B cell (primary cell): ENCODE data around the gene RAC3. TPM values are rescaled to one million over a fixed set of nuclear protein-coding genes. Genes with fewer than 3 reads are reported as not detected.

Experiments
- ATAC-seq: fragments of 200-7000 bp; cut with Tn5 transposase; one replicate; pipeline ENCODE4 v1.10.0; 2021; ENCODE audit warnings: low read depth, mild to moderate bottlenecking, moderate number of reproducible peaks, moderate library complexity
- CTCF ChIA-PET: fragments of 350-600 bp; sonication (Branson Sonifier 250); formaldehyde crosslinking; loops from one replicate; lab custom pipeline; 2021; ENCODE audit warnings: antibody characterized with exemption, inconsistent platforms; lab: Charles Lee
- POLR2A ChIA-PET: fragments of 350-600 bp; sonication (Branson Sonifier 250); formaldehyde crosslinking; loops from one replicate; lab custom pipeline; 2021; ENCODE audit warnings: antibody characterized with exemption; lab: Charles Lee
- DNase-seq: peaks from one replicate; pipeline ENCODE4 v3.0.0; 2013
- H2AFZ ChIP-seq: 2 replicates; pipeline ENCODE4 v1.6.1; 2012; ENCODE audit warnings: mild to moderate bottlenecking, low read depth, low read length; ENCODE audit not compliant: insufficient read depth, poor library complexity, severe bottlenecking
- H3K27ac ChIP-seq, 2 donors: 1 replicate in 1 of 2; 2 replicates in 1 of 2; pipeline ENCODE4 v1.5.1; 2012 to 2013; ENCODE audit warnings: low read length in 2 of 2, mild to moderate bottlenecking in 2 of 2, moderate library complexity in 1 of 2
- H3K27me3 ChIP-seq, 4 experiments: fragments of 200-600 bp in 1 of 4; sonication (generic) in 1 of 4; replicated peaks in 1 of 4; 1 replicate in 2 of 4; 2 replicates in 2 of 4; pipeline versions ENCODE4 v1.6.1 to v1.7.0; 2013 to 2016; ENCODE audit warnings: low read length in 3 of 4, mild to moderate bottlenecking in 2 of 4, mixed read lengths in 1 of 4, moderate library complexity in 1 of 4; ENCODE audit not compliant: insufficient read depth in 4 of 4, control insufficient read depth in 3 of 4; ENCODE audit errors: control extremely low read depth in 1 of 4
- H3K36me3 ChIP-seq, 2 experiments: replicated peaks in 1 of 2; 1 replicate in 1 of 2; 2 replicates in 1 of 2; pipeline versions ENCODE4 v1.6.1 to v1.7.1; 2013; ENCODE audit warnings: low read length in 1 of 2; ENCODE audit not compliant: insufficient read depth in 2 of 2, control insufficient read depth in 1 of 2; ENCODE audit errors: control extremely low read depth in 1 of 2, extremely low read depth in 1 of 2
- H3K4me1 ChIP-seq, 2 donors: fragments of 200-600 bp in 1 of 2; sonication (generic) in 1 of 2; 1 replicate in 1 of 2; 2 replicates in 1 of 2; pipeline versions ENCODE4 v1.5.1 to v1.6.1; 2013 to 2017; ENCODE audit warnings: low read length in 2 of 2; ENCODE audit not compliant: control insufficient read depth in 2 of 2, insufficient read depth in 2 of 2
- H3K4me2 ChIP-seq: replicated peaks from 2 replicates; pipeline ENCODE3; 2012; ENCODE audit warnings: mild to moderate bottlenecking, low read depth, low read length; ENCODE audit not compliant: poor library complexity, severe bottlenecking
- H3K4me3 ChIP-seq, 5 experiments: fragments of 200-600 bp in 1 of 5; sonication (generic) in 1 of 5; 1 replicate in 3 of 5; 2 replicates in 2 of 5; pipeline versions ENCODE4 v1.5.1 to v1.7.0; 2011 to 2016; ENCODE audit warnings: low read length in 4 of 5, mild to moderate bottlenecking in 4 of 5, low read depth in 2 of 5, control low read depth in 1 of 5, moderate library complexity in 1 of 5; ENCODE audit not compliant: insufficient read depth in 1 of 5; ENCODE audit errors: control extremely low read depth in 1 of 5, extremely low read depth in 1 of 5
- H3K79me2 ChIP-seq: fragments of 200-600 bp; sonication (generic); one replicate; pipeline ENCODE4 v1.6.0; 2016; ENCODE audit warnings: low read length; ENCODE audit not compliant: control insufficient read depth, insufficient read depth
- H3K9ac ChIP-seq: fragments of 200-600 bp; sonication (generic); 2 replicates; pipeline ENCODE4 v1.6.1; 2017; ENCODE audit warnings: mild to moderate bottlenecking, low read length, moderate library complexity
- H3K9me3 ChIP-seq, 3 donors: one replicate each; pipeline versions ENCODE4 v1.6.1 to v1.7.1; 2013; ENCODE audit warnings: low read length in 2 of 3; ENCODE audit not compliant: control insufficient read depth in 2 of 3, insufficient read depth in 1 of 3; ENCODE audit errors: control extremely low read depth in 1 of 3
- H4K20me1 ChIP-seq: 2 replicates; pipeline ENCODE4 v1.6.0; 2012; ENCODE audit warnings: mild to moderate bottlenecking, low read length; ENCODE audit not compliant: insufficient read depth, control insufficient read depth, poor library complexity, severe bottlenecking
- H3K27ac Mint-ChIP-seq: one replicate; pipeline ENCODE4 v1.8.0; 2021; ENCODE audit warnings: mixed read lengths
- H3K27me3 Mint-ChIP-seq: one replicate; pipeline ENCODE4 v1.8.0; 2021; ENCODE audit warnings: mixed read lengths
- H3K4me1 Mint-ChIP-seq: one replicate; pipeline ENCODE4 v1.8.0; 2021; ENCODE audit warnings: mixed read lengths
- H3K4me3 Mint-ChIP-seq: one replicate; pipeline ENCODE4 v1.8.0; 2021; ENCODE audit warnings: mixed read lengths
- H3K9me3 Mint-ChIP-seq: one replicate; pipeline ENCODE4 v1.8.0; 2022; ENCODE audit warnings: mixed read lengths; ENCODE audit not compliant: insufficient read depth
- EZH2 ChIP-seq: IDR thresholded peaks from 2 replicates; pipeline ENCODE4 v1.6.1; 2012; ENCODE audit warnings: borderline replicate concordance, low read depth, mild to moderate bottlenecking, moderate library complexity, low read length; ENCODE audit not compliant: insufficient read depth, poor library complexity, severe bottlenecking
- WGBS: methylation state at CpG from one replicate; pipeline ENCODE4 v1.1.5; 2013; ENCODE audit warnings: missing lambda C conversion rate; ENCODE audit not compliant: insufficient coverage; 5-methylcytosine and 5-hydroxymethylcytosine counted together
- intact Hi-C: fragments of 100-400 bp; cut with micrococcal nuclease; formaldehyde crosslinking; loops from one replicate; pipeline ENCODE4 v1.10.0; 2022
- polyA plus RNA-seq: library from polyadenylated mRNA; depleted of rRNA; stranded (reverse); fragments of >200 nt; gene quantifications from 2 replicates; pipeline ENCODE4 v1.2.3, GENCODE V29; 2012
- total RNA-seq, 2 donors: library from RNA; stranded (reverse); fragments of 120-200 nt in 1 of 2; gene quantifications; 1 replicate in 1 of 2; 2 replicates in 1 of 2; pipeline versions ENCODE4 v1.2.3 to v1.2.4, GENCODE V29; 2013 to 2022
- TF ChIP-seq, protein P1 (sequence below): fragments of 200-600 bp; IDR thresholded peaks from one replicate; pipeline ENCODE4 v1.8.0; 2022; ENCODE audit warnings: antibody characterized with exemption, mild to moderate bottlenecking

Gene RAC3
- total and polyA plus RNA-seq, 2 donors (not counting 1 experiment from before 2014, with no cell fraction given), result 0.62 to 2.0 TPM

- Histone ChIP-seq H3K79me2 (peaks cover 24% of the 10 kb centered on the region), H3K27me3 (no peaks in the 10 kb centered on the region), H4K20me1 (peaks cover 22% of the 10 kb centered on the region), H2AFZ (no peak overlapping the region), H3K27ac (no peak overlapping the region), H3K9me3 (no peaks in the 10 kb centered on the region), H3K36me3 (peaks cover 0 to 2% of the 10 kb centered on the region in 2 experiments), H3K4me1 (no peaks in the 10 kb centered on the region), H3K4me3 (no peak overlapping the region), H3K4me2 (no peak overlapping the region), H3K9ac (no peak overlapping the region)
- no peak overlapping the region for H3K27ac Mint-ChIP-seq
- POLR2A ChIA-PET, result interaction anchor here (0.8 kb wide), 1 partner anchor 14 kb away, joined by 3 read pairs; no protein-coding TSS in a partner anchor
- peaks cover 3% of the 10 kb centered on the region for H3K4me1 Mint-ChIP-seq
- H3K27me3 Mint-ChIP-seq, result no peaks in the 10 kb centered on the region
- H3K4me3 Mint-ChIP-seq, result no peak overlapping the region
- no peak for ATAC-seq
- TF ChIP-seq EZH2, result no peak
- TF ChIP-seq, protein P1, sequence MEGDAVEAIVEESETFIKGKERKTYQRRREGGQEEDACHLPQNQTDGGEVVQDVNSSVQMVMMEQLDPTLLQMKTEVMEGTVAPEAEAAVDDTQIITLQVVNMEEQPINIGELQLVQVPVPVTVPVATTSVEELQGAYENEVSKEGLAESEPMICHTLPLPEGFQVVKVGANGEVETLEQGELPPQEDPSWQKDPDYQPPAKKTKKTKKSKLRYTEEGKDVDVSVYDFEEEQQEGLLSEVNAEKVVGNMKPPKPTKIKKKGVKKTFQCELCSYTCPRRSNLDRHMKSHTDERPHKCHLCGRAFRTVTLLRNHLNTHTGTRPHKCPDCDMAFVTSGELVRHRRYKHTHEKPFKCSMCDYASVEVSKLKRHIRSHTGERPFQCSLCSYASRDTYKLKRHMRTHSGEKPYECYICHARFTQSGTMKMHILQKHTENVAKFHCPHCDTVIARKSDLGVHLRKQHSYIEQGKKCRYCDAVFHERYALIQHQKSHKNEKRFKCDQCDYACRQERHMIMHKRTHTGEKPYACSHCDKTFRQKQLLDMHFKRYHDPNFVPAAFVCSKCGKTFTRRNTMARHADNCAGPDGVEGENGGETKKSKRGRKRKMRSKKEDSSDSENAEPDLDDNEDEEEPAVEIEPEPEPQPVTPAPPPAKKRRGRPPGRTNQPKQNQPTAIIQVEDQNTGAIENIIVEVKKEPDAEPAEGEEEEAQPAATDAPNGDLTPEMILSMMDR, result no peak
- CTCF ChIA-PET, result interaction anchor here (1.4 kb wide), 1 partner anchor 36 kb away, joined by 5 read pairs; no protein-coding TSS in a partner anchor
- no peak for DNase-seq
- WGBS, result 97% methylated on average over 34 of the region's 39 CpGs
- intact Hi-C loops, result no loop called here
- H3K9me3 Mint-ChIP-seq, result no peaks in the 10 kb centered on the region
These were observed 36.6 kb upstream of the RAC3 start for GRCh38 chr17:81994593-81995462.
